GM12878 (cell line): ENCODE results near the gene CMSS1. TPM values are rescaled to one million over a fixed set of nuclear protein-coding genes. Genes with fewer than 3 reads are reported as not detected.
A peak's percentile ranks its signal among the peaks of the same experiment; 100 is the strongest.

Source experiments
- ATAC-seq: fragments of 200-7000 bp; cut with Tn5 transposase; 3 replicates; pipeline ENCODE4 v1.9.1; 2020; ENCODE audit warnings: mild to moderate bottlenecking, moderate library complexity
- BruUV-seq: library from RNA; stranded (reverse); fragments of 400-500 nt; replicated peaks from 2 replicates; lab custom pipeline; 2021; lab: Mats Ljungman, UMichigan
- CTCF ChIA-PET: fragments of 300-600 bp; sonication (Branson Sonifier 250); formaldehyde crosslinking; extraction: SDS; loops from one replicate; lab custom pipeline; 2021; ENCODE audit warnings: inconsistent platforms; lab: Yijun Ruan, JAX
- POLR2A ChIA-PET: fragments of 350-600 bp; formaldehyde crosslinking; extraction: SDS; loops from one replicate; lab custom pipeline; 2021; ENCODE audit warnings: inconsistent platforms; lab: Charles Lee
- RAD21 ChIA-PET: fragments of 300-600 bp; sonication (Branson Sonifier 250); formaldehyde crosslinking; loops from one replicate; lab custom pipeline; 2023; ENCODE audit warnings: antibody characterized with exemption; ENCODE audit not compliant: unreplicated experiment; lab: Charles Lee
- SMC1A ChIA-PET: fragments of 300-600 bp; sonication (Branson Sonifier 250); formaldehyde crosslinking; loops from one replicate; lab custom pipeline; 2023; ENCODE audit not compliant: unreplicated experiment, uncharacterized antibody; lab: Charles Lee
- DNase-seq: peaks from one replicate; pipeline ENCODE4 v3.0.0-alpha.2; 2011; ENCODE audit warnings: low read depth, low spot score
- FAIRE-seq: peaks from 3 replicates; lab custom pipeline; 2011; peaks lifted over from hg19 to GRCh38; lab: Jason Lieb, UNC
- H2AFZ ChIP-seq: 2 replicates; pipeline ENCODE4 v1.6.0; 2011; ENCODE audit warnings: low read depth, low read length, control low read depth; ENCODE audit not compliant: control insufficient read depth
- H3K27ac ChIP-seq: 2 replicates; pipeline ENCODE4 v1.5.1; 2011; ENCODE audit warnings: control low read depth; ENCODE audit not compliant: control insufficient read depth, insufficient read depth
- H3K27me3 ChIP-seq, 2 experiments: replicated peaks in 1 of 2; 2 replicates each; pipeline versions ENCODE4 v1.6.0 to v1.6.1; 2011; ENCODE audit warnings: low read length in 1 of 2; ENCODE audit not compliant: control insufficient read depth in 2 of 2, insufficient read depth in 2 of 2
- H3K36me3 ChIP-seq, 2 experiments: 2 replicates each; pipeline ENCODE4 v1.5.1; 2011; ENCODE audit warnings: low read length in 1 of 2; ENCODE audit not compliant: control insufficient read depth in 2 of 2, insufficient read depth in 2 of 2
- H3K4me1 ChIP-seq: 2 replicates; pipeline ENCODE4 v1.6.1; 2011; ENCODE audit warnings: mild to moderate bottlenecking, low read length, moderate library complexity, mixed read lengths; ENCODE audit not compliant: control insufficient read depth, insufficient read depth
- H3K4me2 ChIP-seq: 2 replicates; pipeline ENCODE4 v1.6.0; 2011; ENCODE audit warnings: control low read depth; ENCODE audit not compliant: control insufficient read depth, insufficient read depth
- H3K4me3 ChIP-seq: fragments of 200-600 bp; sonication (generic); 2 replicates; pipeline ENCODE4 v1.5.1; 2016
- H3K79me2 ChIP-seq: 2 replicates; pipeline ENCODE4 v1.6.0; 2011; ENCODE audit warnings: low read length; ENCODE audit not compliant: control insufficient read depth, insufficient read depth
- H3K9ac ChIP-seq: 2 replicates; pipeline ENCODE4 v1.8.0; 2011; ENCODE audit warnings: low read length, control low read depth, mixed read lengths; ENCODE audit not compliant: control insufficient read depth, insufficient read depth
- H3K9me3 ChIP-seq: replicated peaks from 3 replicates; pipeline ENCODE4 v1.5.1; 2011; ENCODE audit warnings: mild to moderate bottlenecking, low read length; ENCODE audit not compliant: control insufficient read depth, insufficient read depth
- H4K20me1 ChIP-seq: 2 replicates; pipeline ENCODE4 v1.6.0; 2011; ENCODE audit not compliant: control insufficient read depth, insufficient read depth
- ATF3 ChIP-seq: IDR thresholded peaks from 2 replicates; pipeline ENCODE4 v1.6.1; 2011; ENCODE audit warnings: low read depth, mild to moderate bottlenecking, low read length, moderate library complexity, borderline replicate concordance; ENCODE audit errors: extremely low read depth
- JUNB ChIP-seq: IDR thresholded peaks from 2 replicates; pipeline ENCODE4 v1.6.1; 2016; ENCODE audit warnings: antibody characterized with exemption, mild to moderate bottlenecking
- NFYB ChIP-seq: IDR thresholded peaks from 2 replicates; pipeline ENCODE4 v1.6.1; 2011; ENCODE audit warnings: low read depth, mild to moderate bottlenecking, low read length, improper control_type of control experiment, moderate library complexity; ENCODE audit not compliant: insufficient read depth
- PBX3 ChIP-seq: IDR thresholded peaks from 2 replicates; pipeline ENCODE4 v1.6.1; 2011; ENCODE audit warnings: mild to moderate bottlenecking, low read depth, low read length, moderate library complexity; ENCODE audit not compliant: insufficient replicate concordance
- TBL1XR1 ChIP-seq: IDR thresholded peaks from 2 replicates; pipeline ENCODE4 v1.6.1; 2012; ENCODE audit warnings: low read depth, low read length, improper control_type of control experiment
- TCF3 ChIP-seq: IDR thresholded peaks from 2 replicates; pipeline ENCODE4 v1.6.1; 2012; ENCODE audit warnings: low read depth, mild to moderate bottlenecking, low read length, borderline replicate concordance; ENCODE audit not compliant: insufficient read depth
- ZNF592 ChIP-seq: fragments of 450-650 bp; IDR thresholded peaks from 2 replicates; pipeline ENCODE4 v1.6.1; 2017; ENCODE audit warnings: mild to moderate bottlenecking, moderate library complexity
- ZNF622 ChIP-seq: fragments of 450-650 bp; IDR thresholded peaks from 2 replicates; pipeline ENCODE4 v1.6.1; 2017; ENCODE audit warnings: mild to moderate bottlenecking, inconsistent platforms
- WGBS: methylation state at CpG from one replicate; pipeline ENCODE4 v1.1.6; 2016; ENCODE audit warnings: low lambda C conversion rate; ENCODE audit not compliant: insufficient replicate concordance, insufficient coverage; ENCODE audit errors: missing lambda C conversion rate; 5-methylcytosine and 5-hydroxymethylcytosine counted together
- in situ Hi-C: fragments of 300-500 bp; cut with MboI; formaldehyde crosslinking; loops from 9 replicates; pipeline ENCODE4 v1.14.3; 2018; ENCODE audit warnings: mixed read lengths
- intact Hi-C: fragments of 100-400 bp; cut with micrococcal nuclease; formaldehyde crosslinking; loops from one replicate; pipeline ENCODE4 v1.14.2; 2022; ENCODE audit not compliant: unreplicated experiment
- polyA plus RNA-seq, 11 experiments: library from polyadenylated mRNA; depleted of rRNA in 4 of 11; unstranded in 6 of 11; stranded (reverse) in 5 of 11; fragments of >200 nt; fragmentation: Nextera tagmentation in 4 of 11; fragmentation: Illumina TruSeq in 1 of 11; extraction: Ambion mirVana in 4 of 11; extraction: Trizol in 1 of 11; gene quantifications; 1 replicate in 1 of 11; 2 replicates in 10 of 11; pipeline versions ENCODE4 v1.2.1 to v1.2.3, GENCODE V29; 2011 to 2016; ENCODE audit warnings: inconsistent platforms in 2 of 11, missing spikeins in 2 of 11, low read depth in 1 of 11
- total RNA-seq, 4 experiments: library from RNA; depleted of rRNA in 3 of 4; stranded (reverse); fragments of >200 nt in 3 of 4; fragmentation: Illumina TruSeq in 1 of 4; extraction: Trizol in 1 of 4; gene quantifications; 2 replicates each; pipeline versions ENCODE4 v1.2.1 to v1.2.3, GENCODE V29; 2013 to 2021
- TF ChIP-seq, protein P1 (sequence below): IDR thresholded peaks from 2 replicates; pipeline ENCODE4 v1.6.1; 2011; ENCODE audit warnings: borderline replicate concordance, low read depth, mild to moderate bottlenecking, moderate library complexity, low read length; ENCODE audit not compliant: insufficient read depth, poor library complexity, severe bottlenecking

The CMSS1 gene
- total and polyA plus RNA-seq, 10 of the 15 experiments (the other 5 are each of a cell fraction or from before 2014, with no cell fraction given): 31.0 to 118 (median 70.1) TPM

GRCh38 chr3:100029689-100030088, 212.0 kb downstream of the CMSS1 start (continued):
- TF ChIP-seq ZNF592 (no peak), ATF3 (no peak), NFYB (no peak)
- TF ChIP-seq, all 136 proteins: peak for 4

GRCh38 chr3:100030346-100030745, 212.7 kb downstream of the CMSS1 start:
- H3K4me3 ChIP-seq: no peak overlapping the region
- SMC1A ChIA-PET: interaction anchor here (1.0 kb wide), 1 partner anchor 203 kb away, joined by 3 read pairs; no protein-coding TSS in a partner anchor
- no peak for FAIRE-seq
- H3K27me3 ChIP-seq: no peaks in the 10 kb centered on the region
- CTCF ChIA-PET: interaction anchor here (0.9 to 2.7 kb wide), 9 partner anchors 10 to 224 kb away, joined by 3 to 10 read pairs (median 4); no protein-coding TSS in a partner anchor
- intact Hi-C loops: no loop called here
- RAD21 ChIA-PET: interaction anchor here (1.1 to 2.2 kb wide), 2 partner anchors 13 to 17 kb away, joined by 4 to 5 read pairs; no protein-coding TSS in a partner anchor
- no peak overlapping the region for H2AFZ ChIP-seq
- WGBS: 47% methylated on average over 3 of the region's 3 CpGs
- no peaks in the 10 kb centered on the region for H3K9me3 ChIP-seq
- no peak overlapping the region for H3K9ac ChIP-seq
- peak overlapping the region; percentile 39; the same call in 1 of the 2 replicates for H3K27ac ChIP-seq
- peaks cover 12% of the 10 kb centered on the region for H3K4me1 ChIP-seq
- in situ Hi-C loops: no loop called here
- BruUV-seq: no TSS peak
- no peaks in the 10 kb centered on the region for H4K20me1 ChIP-seq
- POLR2A ChIA-PET: no interaction called here
- ATAC-seq: no peak
- no peak for DNase-seq
- H3K79me2 ChIP-seq: no peaks in the 10 kb centered on the region
- H3K4me2 ChIP-seq: peak overlapping the region; percentile 27; the same call in 1 of the 2 replicates
- H3K36me3 ChIP-seq: no peaks in the 10 kb centered on the region
- 0 out of 2 replicates have a peak, but pooled peaks have one; percentile 18 for TF ChIP-seq TCF3
- no peak for TF ChIP-seq ZNF622
- TF ChIP-seq JUNB: 0 out of 2 replicates have a peak, but pooled peaks have one; percentile 8
- no peak for TF ChIP-seq TBL1XR1
- TF ChIP-seq PBX3: peak; percentile 31
- TF ChIP-seq, protein P1, sequence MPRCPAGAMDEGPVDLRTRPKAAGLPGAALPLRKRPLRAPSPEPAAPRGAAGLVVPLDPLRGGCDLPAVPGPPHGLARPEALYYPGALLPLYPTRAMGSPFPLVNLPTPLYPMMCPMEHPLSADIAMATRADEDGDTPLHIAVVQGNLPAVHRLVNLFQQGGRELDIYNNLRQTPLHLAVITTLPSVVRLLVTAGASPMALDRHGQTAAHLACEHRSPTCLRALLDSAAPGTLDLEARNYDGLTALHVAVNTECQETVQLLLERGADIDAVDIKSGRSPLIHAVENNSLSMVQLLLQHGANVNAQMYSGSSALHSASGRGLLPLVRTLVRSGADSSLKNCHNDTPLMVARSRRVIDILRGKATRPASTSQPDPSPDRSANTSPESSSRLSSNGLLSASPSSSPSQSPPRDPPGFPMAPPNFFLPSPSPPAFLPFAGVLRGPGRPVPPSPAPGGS: peak; percentile 78
